HEK293 (cell line): ENCODE data around the gene IPO13.

Source experiments
- BCL11A ChIP-seq: fragments of 450-650 bp; formaldehyde crosslinking; IDR thresholded peaks from 2 replicates; pipeline ENCODE4 v1.5.1; 2016; ENCODE audit warnings: low read depth, missing biosample characterization, missing genetic modification characterization
- CTCF ChIP-seq: fragments of 450-650 bp; formaldehyde crosslinking; IDR thresholded peaks from 2 replicates; pipeline ENCODE4 v1.5.1; 2016; ENCODE audit warnings: missing biosample characterization, missing genetic modification characterization
- PBX3 ChIP-seq: sonication (generic); formaldehyde crosslinking; IDR thresholded peaks from 2 replicates; pipeline ENCODE4 v1.8.1; 2022; ENCODE audit warnings: mild to moderate bottlenecking, moderate library complexity, missing genetic modification reagents
- ZNF629 ChIP-seq: fragments of 450-650 bp; formaldehyde crosslinking; IDR thresholded peaks from 2 replicates; pipeline ENCODE4 v1.5.1; 2017; ENCODE audit warnings: missing biosample characterization, missing genetic modification characterization

GRCh38 chr1:44000122-44000665 lies 53.4 kb downstream of the IPO13 start:
- TF ChIP-seq CTCF (tag by site-specific recombination): no peak
- no peak for TF ChIP-seq BCL11A (tag by site-specific recombination)
- TF ChIP-seq ZNF629 (tag by site-specific recombination): no peak
- no peak for TF ChIP-seq PBX3 (CRISPR knock-in tag)
